Smooth muscle cell (in vitro differentiated cells): ENCODE data around the gene RDH5. TPM values are rescaled to one million over a fixed set of nuclear protein-coding genes. Genes with fewer than 3 reads are reported as not detected.

Experiments
- DNase-seq: peaks from one replicate; lab custom pipeline; 2025; ENCODE audit not compliant: unreplicated experiment; lab: John Stamatoyannopoulos, UW
- H2AFZ ChIP-seq: fragments of 200-600 bp; sonication (generic); 2 replicates; pipeline ENCODE4 v1.6.0; 2016; ENCODE audit warnings: antibody characterized with exemption, low read depth, mild to moderate bottlenecking
- H3F3A ChIP-seq: fragments of 200-600 bp; sonication (generic); 2 replicates; pipeline ENCODE4 v1.6.0; 2017; ENCODE audit warnings: antibody characterized with exemption, low read depth
- H3K27ac ChIP-seq: fragments of 200-600 bp; sonication (generic); 2 replicates; pipeline ENCODE4 v1.5.1; 2016; ENCODE audit warnings: low read depth, mild to moderate bottlenecking
- H3K27me3 ChIP-seq: fragments of 200-600 bp; sonication (generic); 2 replicates; pipeline ENCODE4 v1.6.1; 2016; ENCODE audit warnings: low read depth, mild to moderate bottlenecking
- H3K36me3 ChIP-seq: fragments of 200-600 bp; sonication (generic); 2 replicates; pipeline ENCODE4 v1.5.1; 2016; ENCODE audit warnings: low read depth
- H3K4me1 ChIP-seq: fragments of 200-600 bp; sonication (generic); 2 replicates; pipeline ENCODE4 v1.5.1; 2016; ENCODE audit warnings: low read depth
- H3K4me2 ChIP-seq: fragments of 200-600 bp; sonication (generic); 2 replicates; pipeline ENCODE4 v1.6.0; 2016; ENCODE audit warnings: mild to moderate bottlenecking
- H3K4me3 ChIP-seq: fragments of 200-600 bp; sonication (generic); 2 replicates; pipeline ENCODE4 v1.5.1; 2016; ENCODE audit warnings: mild to moderate bottlenecking
- H3K79me2 ChIP-seq: fragments of 200-600 bp; sonication (generic); 2 replicates; pipeline ENCODE4 v1.6.0; 2016; ENCODE audit warnings: low read depth, mild to moderate bottlenecking
- H3K9ac ChIP-seq: fragments of 200-600 bp; sonication (generic); 2 replicates; pipeline ENCODE4 v1.6.0; 2016; ENCODE audit warnings: low read depth
- H3K9me3 ChIP-seq: fragments of 200-600 bp; sonication (generic); replicated peaks from 2 replicates; pipeline ENCODE4 v1.5.1; 2016; ENCODE audit warnings: low read depth
- H4K20me1 ChIP-seq: fragments of 200-600 bp; sonication (generic); 2 replicates; pipeline ENCODE4 v1.6.0; 2016; ENCODE audit warnings: low read depth
- CTCF ChIP-seq: fragments of 200-600 bp; sonication (generic); IDR thresholded peaks from 2 replicates; pipeline ENCODE4 v1.5.1; 2017; ENCODE audit warnings: borderline replicate concordance, mild to moderate bottlenecking, antibody characterized with exemption; ENCODE audit not compliant: insufficient read depth, poor library complexity, severe bottlenecking
- WGBS: methylation state at CpG from one replicate; pipeline ENCODE4 v1.1.7; 2016; ENCODE audit warnings: low lambda C conversion rate; 5-methylcytosine and 5-hydroxymethylcytosine counted together
- polyA plus RNA-seq: library from polyadenylated mRNA; unstranded; fragments of >200 nt; fragmentation: Nextera tagmentation; extraction: Ambion mirVana; gene quantifications from 2 replicates; pipeline ENCODE4 v1.2.1, GENCODE V29; 2016
- total RNA-seq: library from RNA; depleted of rRNA; stranded (reverse); fragments of >200 nt; gene quantifications from 2 replicates; pipeline ENCODE4 v1.2.3, GENCODE V29; 2014

Gene RDH5
- total and polyA plus RNA-seq, 2 experiments from 2014 or later: 3.7 TPM; not detected in 1

DNA sequence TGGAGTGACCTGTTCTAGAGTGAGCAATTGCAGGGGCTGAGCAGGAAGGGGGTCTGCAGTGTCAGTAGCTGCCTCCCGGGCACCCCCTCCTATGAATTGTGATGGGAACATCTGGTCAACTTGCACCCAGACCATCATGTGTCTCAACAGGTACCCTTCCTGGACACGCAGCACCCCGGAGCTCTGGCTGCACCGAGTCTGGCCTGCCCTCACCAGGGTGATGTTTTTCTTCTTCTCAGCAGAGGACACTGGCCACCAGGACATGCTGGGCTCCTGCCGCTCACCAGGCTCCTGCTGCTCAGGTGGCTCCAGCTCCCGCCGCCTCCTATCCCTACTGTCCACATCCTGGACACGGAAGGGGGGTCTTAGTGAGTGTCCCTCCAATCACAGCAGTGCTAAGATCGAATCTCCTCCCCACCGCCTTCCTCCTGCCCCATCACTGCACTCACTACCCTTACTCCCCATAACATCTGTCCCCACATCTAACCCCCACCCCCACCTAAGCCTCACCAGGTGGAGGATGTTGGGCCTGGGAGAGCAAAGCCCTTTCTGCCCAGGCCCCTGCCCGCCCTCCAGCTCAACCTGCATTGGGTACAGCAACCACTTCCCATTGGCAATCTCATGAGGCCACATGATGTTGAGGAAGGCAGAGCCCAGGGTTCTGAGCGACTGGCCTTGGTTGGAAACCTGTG is 27.4 kb upstream of the RDH5 start:
- no peak for TF ChIP-seq CTCF
- no peak for DNase-seq
- H3F3A ChIP-seq: no peaks in the 10 kb centered on the region
- no peaks in the 10 kb centered on the region for H3K9me3 ChIP-seq
- WGBS: 93% methylated on average over 12 of the region's 12 CpGs
- no peak overlapping the region for H3K4me2 ChIP-seq
- H3K27me3 ChIP-seq: no peaks in the 10 kb centered on the region
- no peak overlapping the region for H3K4me3 ChIP-seq
- H3K27ac ChIP-seq: no peak overlapping the region
- no peaks in the 10 kb centered on the region for H3K36me3 ChIP-seq
- H3K79me2 ChIP-seq: no peaks in the 10 kb centered on the region
- no peak overlapping the region for H2AFZ ChIP-seq
- H3K4me1 ChIP-seq: no peaks in the 10 kb centered on the region
- no peaks in the 10 kb centered on the region for H4K20me1 ChIP-seq
- H3K9ac ChIP-seq: no peak overlapping the region

DNA sequence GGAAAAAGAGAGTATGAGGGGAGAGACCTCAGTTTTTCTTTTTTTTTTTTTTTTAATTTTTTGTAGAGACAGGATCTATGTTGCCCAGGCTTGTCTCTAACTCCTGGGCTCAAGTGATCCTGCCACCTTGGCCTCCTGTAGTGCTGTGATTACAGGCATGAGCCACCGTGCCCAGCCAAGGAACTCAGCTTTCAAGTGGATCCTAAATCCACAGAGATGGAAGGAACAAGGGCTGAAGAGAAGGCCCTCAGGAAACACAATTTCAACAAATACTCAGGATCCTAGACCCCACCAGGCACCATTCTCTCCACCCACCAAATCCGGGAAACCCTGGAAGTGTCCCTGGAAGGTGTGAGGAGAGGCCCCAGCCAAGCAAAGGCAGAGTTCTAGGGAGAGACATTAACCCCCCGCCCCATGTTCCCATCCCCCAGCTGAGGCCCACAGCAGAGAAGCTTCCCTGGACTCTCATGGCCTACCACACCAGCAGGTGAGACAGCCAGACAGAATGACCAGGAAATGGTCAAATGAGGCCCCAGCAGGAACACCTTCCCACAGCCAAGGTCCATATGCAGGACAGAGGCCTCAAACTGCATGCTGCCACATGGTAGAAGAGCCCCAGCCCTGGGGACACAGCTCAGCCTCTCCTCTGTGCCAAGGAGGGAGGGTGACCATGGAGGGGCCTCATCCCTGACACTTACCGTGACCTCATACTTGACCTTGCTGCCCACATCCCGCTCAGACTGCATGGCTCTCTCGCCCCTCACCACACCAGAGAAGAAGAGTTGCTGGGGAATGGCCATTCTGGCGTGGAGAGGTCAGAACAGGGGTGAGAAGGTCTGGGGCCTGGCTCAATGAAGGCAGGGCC is 26.6 kb upstream of the RDH5 start:
- H3K36me3 ChIP-seq: no peaks in the 10 kb centered on the region
- H3K79me2 ChIP-seq: no peaks in the 10 kb centered on the region
- H3K9me3 ChIP-seq: no peaks in the 10 kb centered on the region
- H3K27me3 ChIP-seq: no peaks in the 10 kb centered on the region
- H2AFZ ChIP-seq: no peak overlapping the region
- H3K4me2 ChIP-seq: no peak overlapping the region
- WGBS: 95% methylated on average over 7 of the region's 7 CpGs
- no peak overlapping the region for H3K9ac ChIP-seq
- H3K27ac ChIP-seq: no peak overlapping the region
- TF ChIP-seq CTCF: no peak
- no peak for DNase-seq
- H3F3A ChIP-seq: no peaks in the 10 kb centered on the region
- no peaks in the 10 kb centered on the region for H3K4me1 ChIP-seq
- H3K4me3 ChIP-seq: no peak overlapping the region
- H4K20me1 ChIP-seq: no peaks in the 10 kb centered on the region

DNA sequence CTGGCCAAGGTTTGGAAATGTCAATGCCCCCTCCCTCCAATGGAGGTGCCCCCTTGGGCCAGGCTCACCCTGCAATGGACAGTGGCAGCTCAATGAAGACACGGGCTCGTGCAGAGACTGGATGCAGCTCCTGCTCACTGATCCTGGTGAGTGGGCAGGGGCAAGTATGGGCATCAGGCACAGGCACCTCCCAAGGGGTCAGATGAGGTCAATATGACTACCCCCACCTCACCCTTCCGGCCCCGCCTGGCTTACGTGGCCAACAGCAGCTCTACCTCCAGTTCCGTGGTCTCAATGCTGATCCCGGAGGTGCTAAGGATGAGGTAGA is 26.0 kb upstream of the RDH5 start:
- no peak overlapping the region for H3K9ac ChIP-seq
- TF ChIP-seq CTCF: no peak
- H3K79me2 ChIP-seq: no peaks in the 10 kb centered on the region
- H3K27ac ChIP-seq: no peak overlapping the region
- DNase-seq: no peak
- no peaks in the 10 kb centered on the region for H3K4me1 ChIP-seq
- no peak overlapping the region for H2AFZ ChIP-seq
- no peak overlapping the region for H3K4me2 ChIP-seq
- no peaks in the 10 kb centered on the region for H3F3A ChIP-seq
- H3K27me3 ChIP-seq: no peaks in the 10 kb centered on the region
- WGBS: 98% methylated on average over 7 of the region's 7 CpGs
- no peaks in the 10 kb centered on the region for H4K20me1 ChIP-seq
- no peaks in the 10 kb centered on the region for H3K9me3 ChIP-seq
- H3K4me3 ChIP-seq: no peak overlapping the region
- H3K36me3 ChIP-seq: no peaks in the 10 kb centered on the region
